ENCODE results near the gene CPSF4L.
A peak's percentile ranks its signal among the peaks of the same experiment; 100 is the strongest.

The CPSF4L gene

GRCh38 chr17:73289549-73290254 is 28.0 kb upstream of the CPSF4L start:
- no peak for DNase-seq (ENCODE audit: low spot score)
- H3K4me3 ChIP-seq, result no peak overlapping the region
- no peak for TF ChIP-seq CTCF (IDR thresholded peaks at IDR 0.05)
- peak overlapping the region; percentile 95 to 97 for H3K27ac ChIP-seq

- TF ChIP-seq CTCF (IDR thresholded peaks at IDR 0.05), result no peak
- DNase-seq (ENCODE audit: low spot score), result no peak
- Histone ChIP-seq H3K27ac (peak overlapping the region; percentile 66 to 83), H3K4me3 (no peak overlapping the region)
Observed at GRCh38 chr17:73288534-73289302, 27.0 kb upstream of the CPSF4L start.

GRCh38 chr17:73286863-73287296 is 25.2 kb upstream of the CPSF4L start:
- Histone ChIP-seq H3K27ac (peak overlapping the region in 1 of 2 donors; percentile 56), H3K4me3 (no peak overlapping the region)
- DNase-seq (ENCODE audit: low spot score), result no peak
- no peak for TF ChIP-seq CTCF (IDR thresholded peaks at IDR 0.05)

GRCh38 chr17:73285916-73286862 is 24.5 kb upstream of the CPSF4L start:
- no peak for TF ChIP-seq CTCF (IDR thresholded peaks at IDR 0.05)
- peak overlapping the region in 1 of 2 donors; percentile 56 for H3K27ac ChIP-seq
- no peak overlapping the region for H3K4me3 ChIP-seq
- DNase-seq (ENCODE audit: low spot score), result no peak

- no peak for TF ChIP-seq CTCF (IDR thresholded peaks at IDR 0.05)
- no peak for DNase-seq (ENCODE audit: low spot score)
- no peak overlapping the region for H3K4me3 ChIP-seq
- H3K27ac ChIP-seq, result peak overlapping the region in 1 of 2 donors; percentile 56
Observed at GRCh38 chr17:73285603-73285908, 23.9 kb upstream of the CPSF4L start.

GRCh38 chr17:73284906-73285602 is 23.4 kb upstream of the CPSF4L start:
- peak overlapping the region; percentile 56 to 75 for H3K27ac ChIP-seq
- DNase-seq (ENCODE audit: low spot score), result no peak
- no peak for TF ChIP-seq CTCF (IDR thresholded peaks at IDR 0.05)
- H3K4me3 ChIP-seq, result no peak overlapping the region

Measured in coronary artery (tissue), 2 donors.